GM12878 (cell line): ENCODE results near the gene BBS4.

ENCODE experiments used
- CREM ChIP-seq: IDR thresholded peaks from 2 replicates; pipeline ENCODE4 v1.6.1; 2014; ENCODE audit warnings: antibody characterized with exemption, low read depth
- CTCF ChIP-seq, 3 experiments: IDR thresholded peaks in 2 of 3; conservative IDR thresholded peaks in 1 of 3; 2 replicates each; pipeline ENCODE4 v1.5.1; 2011; ENCODE audit warnings: low read depth in 3 of 3, low read length in 3 of 3, mild to moderate bottlenecking in 3 of 3, control low read depth in 2 of 3, moderate library complexity in 2 of 3, inconsistent platforms in 1 of 3, mixed read lengths in 1 of 3; ENCODE audit not compliant: control insufficient read depth in 2 of 3, insufficient read depth in 1 of 3; ENCODE audit errors: extremely low read depth in 1 of 3
- EZH2 ChIP-seq: IDR thresholded peaks from 2 replicates; pipeline ENCODE4 v1.6.1; 2012; ENCODE audit warnings: low read depth, mild to moderate bottlenecking, control low read depth, inconsistent platforms, low read length, borderline replicate concordance; ENCODE audit not compliant: control insufficient read depth
- MEF2B ChIP-seq: fragments of 450-650 bp; IDR thresholded peaks from 2 replicates; pipeline ENCODE4 v1.6.1; 2018; ENCODE audit warnings: mild to moderate bottlenecking, moderate library complexity; ENCODE audit not compliant: partially characterized antibody, poor library complexity, severe bottlenecking
- NBN ChIP-seq: fragments of 450-650 bp; IDR thresholded peaks from 2 replicates; pipeline ENCODE4 v1.6.1; 2016
- RAD21 ChIP-seq: IDR thresholded peaks from 2 replicates; pipeline ENCODE4 v1.6.1; 2011; ENCODE audit warnings: mild to moderate bottlenecking, low read depth, low read length, moderate library complexity; ENCODE audit not compliant: insufficient read depth
- SP1 ChIP-seq: IDR thresholded peaks from one replicate; pipeline ENCODE4 v1.6.1; 2011; ENCODE audit warnings: low read depth, low read length
- YY1 ChIP-seq: IDR thresholded peaks from 2 replicates; pipeline ENCODE4 v1.6.1; 2011; ENCODE audit warnings: low read depth, mild to moderate bottlenecking, low read length

- TF ChIP-seq NBN = no peak
- TF ChIP-seq CREM = no peak
- no peak for TF ChIP-seq CTCF (IDR thresholded peaks at IDR 0.05 in 2 of 3, conservative IDR thresholded peaks at IDR 0.05 in 1 of 3; ENCODE audit: control insufficient read depth in 2 of 3, extremely low read depth in 1 of 3, insufficient read depth in 1 of 3, low read depth in 3 of 3, low read length in 3 of 3)
- TF ChIP-seq SP1 = no peak
- no peak for TF ChIP-seq MEF2B
- no peak for TF ChIP-seq EZH2
- no peak for TF ChIP-seq RAD21
- TF ChIP-seq YY1 = no peak
Measured at GRCh38 chr15:72728821-72729220, 42.8 kb downstream of the BBS4 start.
